Erythroblast (primary cell): Measurements from ENCODE around the gene RHOT2.

Experiments used
- GATA1 ChIP-seq: IDR thresholded peaks from 2 replicates; pipeline ENCODE4 v1.6.1; 2011; ENCODE audit warnings: low read depth, mild to moderate bottlenecking, control low read depth, low read length, moderate library complexity
- POLR2A ChIP-seq: IDR thresholded peaks from 2 replicates; pipeline ENCODE4 v1.6.1; 2011; ENCODE audit warnings: mild to moderate bottlenecking, low read length

DNA sequence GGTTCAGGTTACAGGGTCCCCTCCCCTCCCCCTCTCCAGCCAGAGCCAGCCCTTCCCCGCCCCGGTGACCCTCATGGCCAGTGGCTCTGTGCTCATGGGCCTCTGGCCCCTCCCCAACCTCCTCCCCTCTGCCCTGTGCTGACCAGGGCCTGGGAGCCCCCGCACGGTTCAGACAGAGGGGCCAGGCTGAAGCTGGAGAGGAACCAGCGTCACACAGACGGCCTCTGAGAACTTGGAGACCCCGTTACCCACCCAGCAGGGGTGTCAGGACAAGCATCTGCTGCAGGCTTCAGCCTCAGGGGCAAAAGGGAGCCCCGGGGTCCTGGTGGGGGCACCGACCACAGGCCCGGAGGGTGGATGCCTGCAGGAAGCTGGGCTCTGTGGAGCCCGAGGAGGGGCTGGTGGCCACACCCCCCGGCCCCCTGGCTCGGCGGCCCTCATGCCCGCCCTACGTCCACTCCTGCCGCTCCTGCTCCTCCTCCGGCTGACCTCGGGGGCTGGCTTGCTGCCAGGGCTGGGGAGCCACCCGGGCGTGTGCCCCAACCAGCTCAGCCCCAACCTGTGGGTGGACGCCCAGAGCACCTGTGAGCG lies 37.0 kb upstream of the RHOT2 start, which contains the start of gene WFIKKN1:
- TF ChIP-seq POLR2A (no peak), GATA1 (no peak)
